GM12865 (cell line): ENCODE measurements around the gene CPTP.

Experiments
- DNase-seq: peaks from one replicate; pipeline ENCODE4 v3.0.0; 2010; ENCODE audit warnings: low read depth
- H3K4me3 ChIP-seq: 2 replicates; pipeline ENCODE4 v1.5.1; 2011; ENCODE audit warnings: mild to moderate bottlenecking, low read depth, low read length, control low read depth
- CTCF ChIP-seq: IDR thresholded peaks from 2 replicates; pipeline ENCODE4 v1.5.1; 2011; ENCODE audit warnings: low read length, control low read depth, low read depth, inconsistent platforms; ENCODE audit not compliant: insufficient read depth; ENCODE audit errors: missing control alignments

Gene CPTP

GRCh38 chr1:1371746-1372711, 47.4 kb downstream of the CPTP start:
- peak; percentile 80 for DNase-seq
- H3K4me3 ChIP-seq: no peak overlapping the region
- peak; percentile 97 for TF ChIP-seq CTCF

- no peak for DNase-seq
- H3K4me3 ChIP-seq: peak overlapping the region; percentile 76; the same call in 1 of the 2 replicates
- no peak for TF ChIP-seq CTCF
These were observed 48.6 kb downstream of the CPTP start for GRCh38 chr1:1373051-1373814.

GRCh38 chr1:1373815-1374588, 49.4 kb downstream of the CPTP start:
- TF ChIP-seq CTCF: no peak
- peak overlapping the region; percentile 76 for H3K4me3 ChIP-seq
- DNase-seq: no peak

GRCh38 chr1:1374589-1374928, 50.0 kb downstream of the CPTP start:
- TF ChIP-seq CTCF: no peak
- no peak for DNase-seq
- peak overlapping the region; percentile 76 for H3K4me3 ChIP-seq

GRCh38 chr1:1374929-1375662, 50.5 kb downstream of the CPTP start, which contains the start of gene AURKAIP1:
Gene AURKAIP1, minus strand, starts transcription at chr1:1375207. Its CDS starts 451 bp downstream, at chr1:1374756.
- peak; percentile 30 for TF ChIP-seq CTCF
- H3K4me3 ChIP-seq: peak within 1 kb of the TSS; percentile 76
- DNase-seq: peak; percentile 100

- TF ChIP-seq CTCF: no peak
- H3K4me3 ChIP-seq: no peak overlapping the region
- no peak for DNase-seq
These were observed 52.1 kb downstream of the CPTP start for GRCh38 chr1:1376551-1377226.
